K562 (cell line): Measurements from ENCODE around the gene TMEM100. TPM values are rescaled to one million over a fixed set of nuclear protein-coding genes. Genes with fewer than 3 reads are reported as not detected.

Experiments used
- ATF7 ChIP-seq: fragments of 450-650 bp; IDR thresholded peaks from 2 replicates; pipeline ENCODE4 v1.7.1; 2014; ENCODE audit warnings: mild to moderate bottlenecking, moderate library complexity
- BCL6 ChIP-seq: fragments of 250-450 bp; sonication (Bioruptor Pico); IDR thresholded peaks from 2 replicates; pipeline ENCODE4 v1.4.0; 2020
- CHD1 ChIP-seq: fragments of 200-600 bp; sonication (generic); IDR thresholded peaks from one replicate; pipeline ENCODE4 v1.6.1; 2012; ENCODE audit warnings: mild to moderate bottlenecking, moderate library complexity, low read length, inconsistent platforms
- FOXJ3 ChIP-seq: sonication (generic); formaldehyde crosslinking; IDR thresholded peaks from 2 replicates; pipeline ENCODE4 v1.4.0; 2020; ENCODE audit warnings: mild to moderate bottlenecking, missing genetic modification reagents
- GATAD2A ChIP-seq: fragments of 450-650 bp; IDR thresholded peaks from 2 replicates; pipeline ENCODE4 v1.6.1; 2017
- JUN ChIP-seq, 2 experiments: sonication (generic) in 1 of 2; formaldehyde crosslinking in 1 of 2; IDR thresholded peaks; 2 replicates each; pipeline versions ENCODE4 v1.6.1 to v1.8.0; 2012 to 2022; ENCODE audit warnings: borderline replicate concordance in 2 of 2, mild to moderate bottlenecking in 2 of 2, improper control_type of control experiment in 1 of 2, low read depth in 1 of 2, low read length in 1 of 2, missing genetic modification reagents in 1 of 2
- KDM1A ChIP-seq, 2 experiments: fragments of 450-650 bp; IDR thresholded peaks; 2 replicates each; pipeline ENCODE4 v1.6.1; 2016; ENCODE audit warnings: mild to moderate bottlenecking in 2 of 2
- MCM2 ChIP-seq: fragments of 450-650 bp; IDR thresholded peaks from 2 replicates; pipeline ENCODE4 v1.6.1; 2017; ENCODE audit warnings: low read depth, mild to moderate bottlenecking
- RFX7 ChIP-seq: fragments of 250-450 bp; sonication (Bioruptor Pico); IDR thresholded peaks from 2 replicates; pipeline ENCODE4 v1.5.1; 2021; ENCODE audit warnings: mild to moderate bottlenecking
- TAF1 ChIP-seq: IDR thresholded peaks from 2 replicates; pipeline ENCODE4 v1.6.1; 2011; ENCODE audit warnings: mild to moderate bottlenecking, low read length, moderate library complexity; ENCODE audit not compliant: insufficient read depth, control insufficient read depth, severe bottlenecking; ENCODE audit errors: extremely low read depth
- ZNF23 ChIP-seq: fragments of 250-450 bp; sonication (Bioruptor Pico); IDR thresholded peaks from 2 replicates; pipeline ENCODE4 v1.4.0; 2020; ENCODE audit warnings: mild to moderate bottlenecking
- polyA plus RNA-seq, 8 experiments: library from polyadenylated mRNA; depleted of rRNA in 4 of 8; stranded (reverse) in 5 of 8; unstranded in 3 of 8; fragments of >200 nt; fragmentation: Nextera tagmentation in 2 of 8; fragmentation: Illumina TruSeq in 1 of 8; extraction: Ambion mirVana in 2 of 8; extraction: Trizol in 1 of 8; gene quantifications; 2 replicates each; pipeline versions ENCODE4 v1.2.1 to v1.2.3, GENCODE V29; 2011 to 2014; ENCODE audit warnings: inconsistent platforms in 1 of 8, missing spikeins in 1 of 8
- total RNA-seq, 7 experiments: library from RNA; depleted of rRNA in 6 of 7; stranded (reverse); fragments of >200 nt in 6 of 7; fragmentation: Illumina TruSeq in 2 of 7; extraction: Trizol in 2 of 7; gene quantifications; 2 replicates each; pipeline versions ENCODE4 v1.2.1 to v1.2.3, GENCODE V29; 2011 to 2021; ENCODE audit warnings: low replicate concordance in 1 of 7
- TF ChIP-seq, protein P1 (sequence below): fragments of 250-450 bp; sonication (Bioruptor Pico); IDR thresholded peaks from 2 replicates; pipeline ENCODE4 v1.4.0; 2020; ENCODE audit warnings: mild to moderate bottlenecking, moderate library complexity, borderline replicate concordance
- TF ChIP-seq, protein P2 (sequence below), 2 experiments: fragments of 450-650 bp; formaldehyde crosslinking in 1 of 2; IDR thresholded peaks; 2 replicates each; pipeline versions ENCODE4 v1.4.0 to v1.6.1; 2014 to 2020; ENCODE audit warnings: mild to moderate bottlenecking in 2 of 2, borderline replicate concordance in 1 of 2, low read depth in 1 of 2
- TF ChIP-seq, protein P3 (sequence below): sonication (generic); formaldehyde crosslinking; IDR thresholded peaks from 2 replicates; pipeline ENCODE4 v1.8.0; 2022; ENCODE audit warnings: mild to moderate bottlenecking, low read depth, missing genetic modification reagents

The TMEM100 gene
- total and polyA plus RNA-seq, 9 of the 15 experiments (the other 6 are each of a cell fraction or from before 2014, with no cell fraction given), result 0.12 to 0.50 (median 0.19) TPM

DNA sequence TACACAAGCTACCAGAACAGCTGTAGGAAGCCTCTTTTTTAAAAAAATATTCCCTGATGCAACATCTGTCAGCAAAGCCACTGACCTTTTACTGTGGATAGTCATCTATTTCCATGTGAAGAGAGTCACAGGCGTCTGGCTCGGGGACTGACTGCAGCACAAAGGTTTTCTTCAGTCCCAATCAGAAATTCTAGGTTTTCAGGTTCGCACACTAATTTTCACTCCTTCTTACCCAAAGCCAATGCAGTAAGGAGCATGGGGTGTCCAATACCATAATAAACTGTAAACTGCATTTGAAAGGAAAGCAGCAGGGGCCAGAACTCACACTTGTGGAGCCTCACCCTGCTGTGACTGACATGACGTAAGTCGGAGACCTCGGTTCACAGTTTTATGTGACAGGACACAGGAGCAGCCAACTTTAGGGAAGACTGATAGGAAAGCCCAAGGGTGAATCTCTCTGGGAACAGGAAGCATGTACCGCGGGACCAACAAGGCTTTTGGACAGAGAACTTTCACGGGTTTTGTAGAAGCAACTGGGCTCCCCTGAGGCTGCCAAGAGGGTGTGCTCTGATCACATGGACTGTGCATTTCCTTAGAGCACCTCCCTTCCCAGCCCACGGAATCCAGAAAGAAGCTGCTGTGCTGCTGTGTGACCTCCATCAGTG is 9.1 kb upstream of the TMEM100 start (continued):
- TF ChIP-seq, protein P1, sequence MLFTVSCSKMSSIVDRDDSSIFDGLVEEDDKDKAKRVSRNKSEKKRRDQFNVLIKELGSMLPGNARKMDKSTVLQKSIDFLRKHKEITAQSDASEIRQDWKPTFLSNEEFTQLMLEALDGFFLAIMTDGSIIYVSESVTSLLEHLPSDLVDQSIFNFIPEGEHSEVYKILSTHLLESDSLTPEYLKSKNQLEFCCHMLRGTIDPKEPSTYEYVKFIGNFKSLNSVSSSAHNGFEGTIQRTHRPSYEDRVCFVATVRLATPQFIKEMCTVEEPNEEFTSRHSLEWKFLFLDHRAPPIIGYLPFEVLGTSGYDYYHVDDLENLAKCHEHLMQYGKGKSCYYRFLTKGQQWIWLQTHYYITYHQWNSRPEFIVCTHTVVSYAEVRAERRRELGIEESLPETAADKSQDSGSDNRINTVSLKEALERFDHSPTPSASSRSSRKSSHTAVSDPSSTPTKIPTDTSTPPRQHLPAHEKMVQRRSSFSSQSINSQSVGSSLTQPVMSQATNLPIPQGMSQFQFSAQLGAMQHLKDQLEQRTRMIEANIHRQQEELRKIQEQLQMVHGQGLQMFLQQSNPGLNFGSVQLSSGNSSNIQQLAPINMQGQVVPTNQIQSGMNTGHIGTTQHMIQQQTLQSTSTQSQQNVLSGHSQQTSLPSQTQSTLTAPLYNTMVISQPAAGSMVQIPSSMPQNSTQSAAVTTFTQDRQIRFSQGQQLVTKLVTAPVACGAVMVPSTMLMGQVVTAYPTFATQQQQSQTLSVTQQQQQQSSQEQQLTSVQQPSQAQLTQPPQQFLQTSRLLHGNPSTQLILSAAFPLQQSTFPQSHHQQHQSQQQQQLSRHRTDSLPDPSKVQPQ (CRISPR knock-in tag), result no peak
- no peak for TF ChIP-seq KDM1A (IDR thresholded peaks at IDR 0.05)
- TF ChIP-seq MCM2, result no peak
- TF ChIP-seq, protein P2, sequence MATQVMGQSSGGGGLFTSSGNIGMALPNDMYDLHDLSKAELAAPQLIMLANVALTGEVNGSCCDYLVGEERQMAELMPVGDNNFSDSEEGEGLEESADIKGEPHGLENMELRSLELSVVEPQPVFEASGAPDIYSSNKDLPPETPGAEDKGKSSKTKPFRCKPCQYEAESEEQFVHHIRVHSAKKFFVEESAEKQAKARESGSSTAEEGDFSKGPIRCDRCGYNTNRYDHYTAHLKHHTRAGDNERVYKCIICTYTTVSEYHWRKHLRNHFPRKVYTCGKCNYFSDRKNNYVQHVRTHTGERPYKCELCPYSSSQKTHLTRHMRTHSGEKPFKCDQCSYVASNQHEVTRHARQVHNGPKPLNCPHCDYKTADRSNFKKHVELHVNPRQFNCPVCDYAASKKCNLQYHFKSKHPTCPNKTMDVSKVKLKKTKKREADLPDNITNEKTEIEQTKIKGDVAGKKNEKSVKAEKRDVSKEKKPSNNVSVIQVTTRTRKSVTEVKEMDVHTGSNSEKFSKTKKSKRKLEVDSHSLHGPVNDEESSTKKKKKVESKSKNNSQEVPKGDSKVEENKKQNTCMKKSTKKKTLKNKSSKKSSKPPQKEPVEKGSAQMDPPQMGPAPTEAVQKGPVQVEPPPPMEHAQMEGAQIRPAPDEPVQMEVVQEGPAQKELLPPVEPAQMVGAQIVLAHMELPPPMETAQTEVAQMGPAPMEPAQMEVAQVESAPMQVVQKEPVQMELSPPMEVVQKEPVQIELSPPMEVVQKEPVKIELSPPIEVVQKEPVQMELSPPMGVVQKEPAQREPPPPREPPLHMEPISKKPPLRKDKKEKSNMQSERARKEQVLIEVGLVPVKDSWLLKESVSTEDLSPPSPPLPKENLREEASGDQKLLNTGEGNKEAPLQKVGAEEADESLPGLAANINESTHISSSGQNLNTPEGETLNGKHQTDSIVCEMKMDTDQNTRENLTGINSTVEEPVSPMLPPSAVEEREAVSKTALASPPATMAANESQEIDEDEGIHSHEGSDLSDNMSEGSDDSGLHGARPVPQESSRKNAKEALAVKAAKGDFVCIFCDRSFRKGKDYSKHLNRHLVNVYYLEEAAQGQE (IDR thresholded peaks at IDR 0.05; ENCODE audit: borderline replicate concordance), result peak; percentile 22; the same call in 1 of the 2 replicates
- TF ChIP-seq, protein P2 (CRISPR knock-in tag; IDR thresholded peaks at IDR 0.05; ENCODE audit: low read depth), result no peak
- TF ChIP-seq FOXJ3 (CRISPR knock-in tag), result no peak
- TF ChIP-seq BCL6, result no peak
- TF ChIP-seq JUN (IDR thresholded peaks at IDR 0.05; ENCODE audit: borderline replicate concordance, low read depth, low read length), result no peak
- TF ChIP-seq JUN (CRISPR knock-in tag; IDR thresholded peaks at IDR 0.05; ENCODE audit: borderline replicate concordance), result no peak
- TF ChIP-seq CHD1, result no peak
- TF ChIP-seq RFX7 (CRISPR knock-in tag), result no peak
- TF ChIP-seq ATF7, result peak; percentile 79
- TF ChIP-seq, protein P3, sequence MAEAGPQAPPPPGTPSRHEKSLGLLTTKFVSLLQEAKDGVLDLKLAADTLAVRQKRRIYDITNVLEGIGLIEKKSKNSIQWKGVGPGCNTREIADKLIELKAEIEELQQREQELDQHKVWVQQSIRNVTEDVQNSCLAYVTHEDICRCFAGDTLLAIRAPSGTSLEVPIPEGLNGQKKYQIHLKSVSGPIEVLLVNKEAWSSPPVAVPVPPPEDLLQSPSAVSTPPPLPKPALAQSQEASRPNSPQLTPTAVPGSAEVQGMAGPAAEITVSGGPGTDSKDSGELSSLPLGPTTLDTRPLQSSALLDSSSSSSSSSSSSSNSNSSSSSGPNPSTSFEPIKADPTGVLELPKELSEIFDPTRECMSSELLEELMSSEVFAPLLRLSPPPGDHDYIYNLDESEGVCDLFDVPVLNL (CRISPR knock-in tag), result no peak
- TF ChIP-seq TAF1, result no peak
- no peak for TF ChIP-seq ZNF23
- TF ChIP-seq GATAD2A, result no peak
